ENCODE data around the gene FARSB. TPM values are rescaled to one million over a fixed set of nuclear protein-coding genes. Genes with fewer than 3 reads are reported as not detected.
"Not testable (repeated sequence)": the region's sequence is repeated elsewhere in the genome, so short reads cannot be mapped to it uniquely, and the experiment has no call there.

The FARSB gene
- 17.8 TPM for total RNA-seq
- long read RNA-seq, transcript FARSB-201 (17 exons, 3,369 nt), result major isoform, 31 of 42 reads
- long read RNA-seq, partial matches to known transcripts, result 4 of 42 reads
- long read RNA-seq, other reads (novel, unspliced or antisense), result 7 of 42 reads

DNA sequence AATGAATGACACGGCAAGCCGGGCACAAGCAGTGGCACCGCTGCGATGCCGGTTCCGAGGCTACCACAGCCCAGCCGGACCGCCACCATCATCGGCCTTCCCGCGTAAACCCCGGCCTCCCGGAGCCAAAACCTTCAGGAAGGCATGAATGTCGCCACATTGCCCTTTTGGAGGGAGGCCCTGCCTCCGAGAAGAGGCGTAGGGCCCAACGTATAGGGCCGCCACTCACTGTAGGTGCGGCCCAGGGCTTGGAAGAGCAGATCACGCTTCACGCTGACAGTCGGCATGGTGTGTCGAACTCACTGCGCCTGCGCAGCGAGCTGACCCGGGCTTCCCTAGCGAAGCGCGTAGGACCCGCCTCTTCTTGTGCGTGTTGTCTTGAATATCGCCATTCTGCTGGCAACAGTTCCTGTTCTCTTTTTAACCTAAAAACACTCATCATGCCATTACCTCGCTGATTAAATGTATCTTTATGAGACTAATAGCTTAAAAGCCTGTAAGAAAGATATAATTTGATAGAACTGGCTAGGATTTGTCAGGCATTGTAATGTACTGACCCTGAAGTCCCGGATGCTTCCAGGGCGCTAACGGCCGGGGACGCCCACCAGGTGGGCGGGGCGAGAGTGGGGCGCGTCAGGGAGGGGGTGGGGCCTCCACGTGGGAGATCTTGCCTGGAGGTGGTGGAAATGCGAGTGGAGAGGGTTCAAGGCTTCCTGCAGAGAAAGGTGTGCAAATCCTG is at the start of gene FARSB:
Gene FARSB (minus strand): TSS at position 306 of the 739 bp plus-strand sequence. CDS start 19 bp downstream, at position 287.
- intact Hi-C loops (cut with DNase I), result no loop called here
- DNase-seq (ENCODE audit: low spot score), result peak; percentile 97

DNA sequence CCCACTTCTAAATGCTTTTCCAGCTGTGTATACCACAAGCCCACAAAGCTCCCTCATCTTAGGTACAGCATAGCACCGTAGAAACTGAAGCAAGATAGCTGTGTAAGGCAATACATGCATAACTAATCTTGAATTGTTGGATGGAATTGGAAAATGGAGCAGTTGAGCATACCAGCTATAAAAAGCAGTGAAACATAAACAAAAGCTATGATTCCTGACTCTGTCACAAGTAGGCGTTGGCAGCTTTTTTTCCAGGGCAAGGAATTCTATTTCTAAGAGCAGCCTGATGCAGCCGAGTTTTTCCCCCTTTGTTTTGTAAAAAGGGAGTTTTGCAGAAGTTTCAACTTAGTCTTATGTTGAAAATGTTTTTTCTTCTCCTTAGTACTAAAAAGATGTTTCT is 48.0 kb upstream of the FARSB start:
- intact Hi-C loops (cut with DNase I), result no loop called here
- no peak for DNase-seq (ENCODE audit: low spot score)

GRCh38 chr2:222703091-222703490 is 47.2 kb upstream of the FARSB start:
- no peak for DNase-seq (ENCODE audit: low spot score)
- intact Hi-C loops (cut with DNase I), result no loop called here

DNA sequence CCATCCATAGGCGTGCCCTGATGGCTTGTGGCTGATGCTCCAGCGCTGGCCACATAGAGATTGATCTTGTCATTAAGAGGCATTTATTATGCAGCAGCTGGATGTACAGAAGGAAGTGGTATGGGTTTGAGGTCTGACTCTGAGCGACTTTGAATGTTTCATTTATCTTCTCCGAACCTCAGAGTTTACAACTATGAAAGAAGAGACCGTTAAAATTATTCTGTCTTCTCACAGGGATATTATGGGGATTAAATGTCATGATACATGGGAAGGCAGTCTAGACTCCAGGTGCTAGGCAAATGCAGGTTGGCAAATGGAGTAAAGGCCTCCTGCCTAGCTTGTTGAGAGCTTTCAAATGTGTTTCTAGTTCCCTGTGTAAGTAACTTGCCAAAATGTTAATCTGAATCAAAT is 45.8 kb upstream of the FARSB start:
- DNase-seq (ENCODE audit: low spot score), result no peak
- intact Hi-C loops (cut with DNase I), result no loop called here

DNA sequence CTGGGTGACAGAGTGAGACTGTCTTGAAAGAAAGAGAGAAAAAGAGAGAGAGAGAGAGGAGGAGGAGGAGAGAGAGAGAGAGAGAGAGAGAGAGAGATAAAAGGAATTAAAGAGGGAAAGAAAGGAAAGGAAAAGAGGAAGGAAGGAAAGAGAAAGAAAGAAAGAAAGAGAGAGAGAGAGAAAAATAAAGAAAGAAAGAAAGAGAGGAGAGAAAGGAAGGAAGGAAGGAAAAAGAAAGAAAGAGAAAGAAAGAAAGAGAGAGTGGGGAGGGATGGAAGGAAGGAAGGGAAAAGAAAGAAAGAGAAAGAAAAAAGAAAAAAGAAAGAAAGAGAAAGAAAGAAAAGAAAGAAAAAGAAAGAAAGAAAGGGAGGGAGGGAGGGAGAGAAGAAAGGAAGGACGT is 45.3 kb upstream of the FARSB start:
- no peak for DNase-seq (ENCODE audit: low spot score)
- intact Hi-C loops (cut with DNase I), result no loop called here

GRCh38 chr2:222698276-222698675 is 42.4 kb upstream of the FARSB start:
- DNase-seq (ENCODE audit: low spot score), result no peak
- intact Hi-C loops (cut with DNase I), result no loop called here

DNA sequence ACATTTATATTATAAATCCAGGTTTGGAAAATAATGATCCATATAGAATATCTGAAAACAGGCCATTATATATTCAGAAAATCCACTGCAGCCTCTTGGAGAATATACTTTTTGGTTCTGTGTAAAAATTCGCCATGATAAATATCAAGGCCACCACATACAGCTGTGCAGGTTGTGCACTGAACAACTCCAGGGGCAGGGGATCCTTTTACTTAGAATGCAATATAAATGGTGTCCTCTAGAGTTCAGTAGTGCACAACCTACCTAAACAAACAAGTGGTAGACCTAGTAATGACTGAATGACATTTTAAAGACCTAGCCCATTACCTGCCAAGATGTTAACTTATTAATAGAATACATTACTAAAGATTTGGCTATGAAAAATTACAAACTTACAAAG is 37.9 kb upstream of the FARSB start:
- DNase-seq (ENCODE audit: low spot score), result no peak
- intact Hi-C loops (cut with DNase I), result loop anchor here (5.0 kb wide), 1 partner anchor 208 kb away; no protein-coding TSS in a partner anchor

DNA sequence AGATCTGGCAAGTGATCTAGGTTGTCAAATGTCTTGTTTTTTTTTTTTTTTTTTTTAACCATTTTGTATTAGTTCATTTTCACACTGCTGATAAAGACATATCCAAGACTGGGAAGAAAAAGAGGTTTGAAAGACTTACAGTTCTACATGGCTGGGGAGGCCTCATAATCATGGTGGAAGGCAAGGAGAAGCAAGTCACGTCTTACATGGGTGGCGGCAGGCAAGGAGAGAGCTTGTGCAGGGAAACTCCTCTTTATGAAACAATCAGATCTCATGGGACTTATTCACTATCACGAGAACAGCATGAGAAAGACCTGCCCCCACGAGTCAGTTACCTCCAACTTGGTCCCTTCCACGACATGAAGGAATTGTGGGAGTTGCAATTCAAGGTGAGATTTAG is 37.5 kb upstream of the FARSB start:
- DNase-seq (ENCODE audit: low spot score), result not testable (repeated sequence)
- intact Hi-C loops (cut with DNase I), result loop anchor here (5.0 kb wide), 1 partner anchor 209 kb away; no protein-coding TSS in a partner anchor

GRCh38 chr2:222690564-222691200 is 34.8 kb upstream of the FARSB start:
- DNase-seq (ENCODE audit: low spot score), result no peak
- intact Hi-C loops (cut with DNase I), result loop anchor here (5.0 kb wide), 1 partner anchor 212 kb away; no protein-coding TSS in a partner anchor

- no peak for DNase-seq (ENCODE audit: low spot score)
- intact Hi-C loops (cut with DNase I), result no loop called here
Observed at GRCh38 chr2:222689322-222689721, 33.4 kb upstream of the FARSB start.

DNA sequence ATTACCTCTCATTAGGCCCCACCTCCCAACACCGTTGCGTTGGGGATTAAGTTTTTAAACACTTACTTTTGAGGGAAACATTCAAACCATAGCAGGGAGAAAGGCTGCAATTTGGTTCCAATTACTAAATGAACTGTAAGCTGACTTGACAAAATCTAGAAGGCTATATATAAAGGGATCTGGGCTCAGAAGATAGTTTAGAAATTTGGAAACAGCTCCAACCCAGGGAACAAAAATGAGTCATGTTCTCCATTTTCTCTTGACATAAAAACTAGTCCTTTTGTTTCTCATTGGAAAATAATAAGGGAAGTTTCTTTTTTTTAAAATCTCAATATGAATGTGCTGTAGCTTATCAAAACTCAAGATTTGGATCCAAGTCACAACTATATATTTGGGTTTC is 33.0 kb upstream of the FARSB start:
- intact Hi-C loops (cut with DNase I), result no loop called here

DNA sequence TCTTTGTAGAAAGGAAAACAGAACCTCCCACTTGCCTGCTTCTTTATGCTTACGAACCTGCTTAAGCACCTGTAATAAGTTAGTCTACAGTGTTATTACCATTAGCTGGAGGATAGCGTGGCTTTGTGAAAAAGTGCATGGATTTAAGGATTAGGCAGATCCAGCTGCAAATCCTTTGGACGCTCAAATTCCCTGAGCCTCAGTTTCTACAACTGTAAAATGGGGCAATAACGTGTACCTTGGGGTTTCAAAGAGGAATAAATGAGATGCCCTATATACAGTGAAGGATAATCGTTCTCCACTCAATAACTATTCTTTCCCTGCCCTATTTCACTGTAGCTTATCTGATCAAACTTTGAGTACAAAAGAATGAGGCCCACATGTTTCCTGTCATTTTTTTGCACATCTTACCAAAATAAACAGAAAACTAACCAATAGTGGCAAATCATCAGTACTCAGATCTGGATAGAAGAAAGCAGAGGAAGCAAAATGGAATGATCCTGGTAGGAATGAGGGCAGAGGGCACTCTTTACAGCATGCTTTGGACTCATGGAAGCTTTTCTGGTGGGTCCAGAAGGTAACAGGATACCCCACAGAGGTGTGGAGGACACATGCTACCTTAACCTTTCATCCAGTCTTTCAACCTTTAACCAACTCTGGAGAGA is 30.3 kb upstream of the FARSB start:
- intact Hi-C loops (cut with DNase I), result no loop called here
- no peak for DNase-seq (ENCODE audit: low spot score)

More for the DNA sequence above, 33.0 kb upstream of the FARSB start:
- no peak for DNase-seq (ENCODE audit: low spot score)

DNA sequence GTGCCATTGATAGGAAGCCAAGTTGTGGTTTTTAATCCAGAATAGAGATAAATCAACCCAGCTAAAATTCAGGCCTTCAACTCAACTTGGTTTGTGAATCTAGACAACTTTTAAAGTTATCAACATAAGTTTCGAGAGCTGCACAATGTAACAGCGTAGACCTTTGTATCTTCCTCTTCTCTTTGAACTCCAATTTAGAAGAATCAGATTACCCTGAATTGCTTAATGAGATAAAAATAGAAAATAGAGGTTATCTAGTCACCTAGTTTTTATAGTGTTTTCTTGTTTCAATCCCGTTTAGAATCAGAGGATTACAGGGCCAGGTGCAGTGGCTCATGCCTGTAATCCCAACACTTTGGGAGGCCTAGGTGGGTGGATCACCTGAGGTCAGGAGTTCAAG is 27.9 kb upstream of the FARSB start:
- no peak for DNase-seq (ENCODE audit: low spot score)
- intact Hi-C loops (cut with DNase I), result no loop called here

GRCh38 chr2:222677981-222678380 is 22.1 kb upstream of the FARSB start:
- intact Hi-C loops (cut with DNase I), result no loop called here
- no peak for DNase-seq (ENCODE audit: low spot score)

- intact Hi-C loops (cut with DNase I), result no loop called here
- DNase-seq (ENCODE audit: low spot score), result no peak
Observed at GRCh38 chr2:222673883-222674282, 18.0 kb upstream of the FARSB start.

GRCh38 chr2:222673273-222673672 is 17.4 kb upstream of the FARSB start:
- no peak for DNase-seq (ENCODE audit: low spot score)
- intact Hi-C loops (cut with DNase I), result no loop called here

DNA sequence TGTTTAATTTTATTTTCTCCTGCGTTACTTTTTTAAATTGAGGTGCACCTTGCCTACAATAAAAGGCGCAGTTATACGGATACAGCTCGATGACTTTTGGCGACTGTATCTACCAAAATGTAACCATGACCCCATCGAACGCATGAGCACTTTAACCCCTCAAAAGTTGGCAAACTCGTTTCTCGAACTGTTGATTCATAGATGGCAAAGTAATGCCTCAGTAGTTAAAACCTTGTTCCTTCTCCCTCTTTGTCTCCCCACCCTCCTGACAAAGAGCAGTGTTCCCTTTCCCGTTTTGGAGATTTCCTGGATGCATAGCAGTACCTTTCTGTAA is 16.1 kb upstream of the FARSB start:
- intact Hi-C loops (cut with DNase I), result no loop called here
- DNase-seq (ENCODE audit: low spot score), result no peak

DNA sequence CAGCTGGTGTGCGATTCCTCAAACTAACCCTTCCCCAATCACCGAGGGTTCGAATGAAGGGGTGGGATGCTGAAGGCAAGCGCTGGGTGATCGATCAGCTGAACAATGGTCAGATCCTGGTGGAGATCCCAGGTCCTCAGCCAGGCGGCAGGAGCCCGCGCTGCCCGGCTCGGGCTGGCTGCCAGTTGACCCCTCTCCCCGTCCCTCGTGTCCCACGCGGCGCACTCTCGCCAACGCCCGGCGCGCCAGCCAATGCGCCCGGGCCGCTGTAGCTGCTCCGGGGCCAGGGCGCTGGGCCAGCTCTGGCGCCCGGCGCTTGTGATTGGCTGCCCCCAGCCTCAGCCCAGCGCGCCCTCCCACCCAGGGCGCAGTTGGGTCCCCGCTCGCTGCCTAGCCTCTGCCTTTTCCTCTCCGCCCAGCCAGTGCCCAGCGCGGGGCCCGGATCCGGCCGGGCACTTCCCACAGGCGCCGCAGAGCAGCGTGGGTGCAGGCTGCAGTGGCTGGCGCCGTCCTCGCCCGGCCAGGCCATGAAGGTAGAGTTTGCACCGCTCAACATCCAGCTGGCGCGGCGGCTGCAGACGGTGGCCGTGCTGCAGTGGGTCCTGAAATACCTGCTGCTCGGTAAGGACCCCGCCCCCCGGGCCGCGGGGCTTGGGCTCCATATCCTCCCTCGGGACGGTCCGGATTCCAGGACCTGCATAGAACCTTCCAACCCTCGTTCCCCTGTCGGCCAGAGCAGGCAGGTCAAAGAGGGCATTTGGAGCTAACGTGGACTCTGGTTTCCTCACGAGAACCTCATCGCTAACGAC is 15.6 kb upstream of the FARSB start, which contains the start of gene MOGAT1:
Gene MOGAT1 (plus strand): TSS at position 400 of the 809 bp plus-strand sequence. CDS start 128 bp downstream, at position 528.
- intact Hi-C loops (cut with DNase I), result no loop called here
- peak; percentile 81 for DNase-seq (ENCODE audit: low spot score)

DNA sequence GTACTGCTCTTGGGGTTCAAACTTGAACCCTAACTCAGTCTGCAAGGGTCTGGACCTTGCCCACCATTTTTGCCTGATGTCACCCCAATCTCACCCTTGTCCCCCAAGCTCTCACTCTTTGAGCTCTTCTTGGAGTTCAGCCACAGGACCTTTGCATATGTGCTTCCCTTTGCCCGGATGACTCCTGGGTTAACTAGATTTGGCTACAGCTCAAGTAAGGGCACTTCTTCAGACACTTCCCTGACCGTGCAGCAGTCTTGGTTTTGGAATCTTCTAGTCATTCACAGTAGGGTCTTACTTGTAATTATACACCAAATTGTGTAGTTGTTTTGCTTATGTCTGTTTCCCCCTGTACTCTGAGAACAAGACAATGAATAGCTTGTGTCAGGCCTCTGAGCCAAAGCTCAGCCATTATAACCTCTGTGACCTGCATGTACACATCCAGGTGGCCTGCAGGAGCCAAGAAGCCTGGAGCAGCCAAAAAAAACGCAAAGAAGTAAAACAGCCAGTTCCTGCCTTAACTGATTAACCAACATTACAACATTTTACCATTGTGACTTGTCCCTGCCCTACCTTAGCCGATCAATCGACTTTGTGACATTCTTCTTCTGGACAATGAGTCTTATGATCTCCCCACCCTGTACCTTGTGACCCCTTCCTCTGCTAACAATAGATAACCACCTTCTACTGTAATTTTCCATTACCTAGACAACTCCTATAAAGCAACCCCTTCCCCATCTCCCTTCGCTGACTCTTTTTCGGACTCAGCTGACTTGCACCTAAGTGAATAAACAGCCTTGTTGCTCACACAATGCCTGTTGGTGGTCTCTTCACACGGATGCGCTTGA is 14.5 kb upstream of the FARSB start:
- no peak for DNase-seq (ENCODE audit: low spot score)
- intact Hi-C loops (cut with DNase I), result no loop called here

All from cardiac septum (tissue), 1 donor.